SK-N-SH treated with all-trans-retinoic acid at 6 μM for 48 hours (cell line): ENCODE measurements around the gene ADCYAP1R1.

ENCODE experiments used
- ATAC-seq: fragments of 200-7000 bp; cut with Tn5 transposase; 3 replicates; pipeline ENCODE4 v1.9.1; 2020; ENCODE audit warnings: mild to moderate bottlenecking, moderate library complexity
- ARNTL ChIP-seq: fragments of 450-650 bp; formaldehyde crosslinking; IDR thresholded peaks from 2 replicates; pipeline ENCODE4 v1.5.0; 2020; ENCODE audit warnings: low read depth, mild to moderate bottlenecking, moderate library complexity, borderline replicate concordance
- BACH2 ChIP-seq: fragments of 250-450 bp; sonication (Bioruptor Pico); IDR thresholded peaks from 2 replicates; pipeline ENCODE4 v1.9.0; 2021; ENCODE audit warnings: mild to moderate bottlenecking, borderline replicate concordance
- CSRNP3 ChIP-seq: fragments of 250-450 bp; sonication (Bioruptor Pico); IDR thresholded peaks from 2 replicates; pipeline ENCODE4 v1.5.1; 2021; ENCODE audit warnings: mild to moderate bottlenecking, moderate library complexity
- ESRRG ChIP-seq: fragments of 250-450 bp; sonication (Bioruptor Pico); IDR thresholded peaks from 2 replicates; pipeline ENCODE4 v1.6.1; 2021; ENCODE audit warnings: mild to moderate bottlenecking
- GLIS3 ChIP-seq: fragments of 250-450 bp; sonication (Bioruptor Pico); IDR thresholded peaks from 2 replicates; pipeline ENCODE4 v1.5.0; 2020; ENCODE audit warnings: mild to moderate bottlenecking, moderate library complexity
- ISL1 ChIP-seq: fragments of 250-450 bp; sonication (Bioruptor Pico); IDR thresholded peaks from 2 replicates; pipeline ENCODE4 v2.1.2; 2022; ENCODE audit warnings: mild to moderate bottlenecking, moderate library complexity
- OSR1 ChIP-seq: fragments of 250-450 bp; sonication (Bioruptor Pico); IDR thresholded peaks from 2 replicates; pipeline ENCODE4 v1.8.0; 2022; ENCODE audit warnings: moderate library complexity, mild to moderate bottlenecking, inconsistent platforms
- PATZ1 ChIP-seq: fragments of 250-450 bp; sonication (Bioruptor Pico); IDR thresholded peaks from 2 replicates; pipeline ENCODE4 v1.8.0; 2020; ENCODE audit warnings: mild to moderate bottlenecking, moderate library complexity, borderline replicate concordance
- RARB ChIP-seq: fragments of 250-450 bp; sonication (Bioruptor Pico); IDR thresholded peaks from 2 replicates; pipeline ENCODE4 v1.8.0; 2021; ENCODE audit warnings: mild to moderate bottlenecking, moderate library complexity
- SNAI2 ChIP-seq: fragments of 250-450 bp; sonication (Bioruptor Pico); IDR thresholded peaks from 2 replicates; pipeline ENCODE4 v1.5.0; 2020; ENCODE audit warnings: mild to moderate bottlenecking, moderate library complexity
- TOX ChIP-seq: fragments of 250-450 bp; sonication (Bioruptor Pico); IDR thresholded peaks from 2 replicates; pipeline ENCODE4 v1.8.0; 2021; ENCODE audit warnings: mild to moderate bottlenecking, moderate library complexity, borderline replicate concordance
- ZC3H10 ChIP-seq: fragments of 250-450 bp; sonication (Bioruptor Pico); IDR thresholded peaks from 2 replicates; pipeline ENCODE4 v1.5.1; 2021; ENCODE audit warnings: mild to moderate bottlenecking, moderate library complexity
- ZFP3 ChIP-seq: fragments of 250-450 bp; sonication (Bioruptor Pico); IDR thresholded peaks from 2 replicates; pipeline ENCODE4 v1.5.0; 2020; ENCODE audit warnings: mild to moderate bottlenecking, moderate library complexity
- ZFP30 ChIP-seq: fragments of 450-650 bp; formaldehyde crosslinking; IDR thresholded peaks from 2 replicates; pipeline ENCODE4 v1.5.0; 2022; ENCODE audit warnings: mild to moderate bottlenecking, moderate library complexity
- ZNF565 ChIP-seq: fragments of 450-650 bp; formaldehyde crosslinking; conservative IDR thresholded peaks from 2 replicates; pipeline ENCODE4 v1.5.0; 2020; ENCODE audit warnings: low read depth, mild to moderate bottlenecking, moderate library complexity
- ZNF70 ChIP-seq: fragments of 450-650 bp; formaldehyde crosslinking; IDR thresholded peaks from 2 replicates; pipeline ENCODE4 v1.5.0; 2020; ENCODE audit warnings: mild to moderate bottlenecking, moderate library complexity
- ZNF8 ChIP-seq: fragments of 450-650 bp; formaldehyde crosslinking; IDR thresholded peaks from 2 replicates; pipeline ENCODE4 v1.5.0; 2020; ENCODE audit warnings: mild to moderate bottlenecking, moderate library complexity
- TF ChIP-seq, protein P1 (sequence below): fragments of 250-450 bp; sonication (Bioruptor Pico); IDR thresholded peaks from 2 replicates; pipeline ENCODE4 v1.5.0; 2020; ENCODE audit warnings: mild to moderate bottlenecking, moderate library complexity

The ADCYAP1R1 gene

DNA sequence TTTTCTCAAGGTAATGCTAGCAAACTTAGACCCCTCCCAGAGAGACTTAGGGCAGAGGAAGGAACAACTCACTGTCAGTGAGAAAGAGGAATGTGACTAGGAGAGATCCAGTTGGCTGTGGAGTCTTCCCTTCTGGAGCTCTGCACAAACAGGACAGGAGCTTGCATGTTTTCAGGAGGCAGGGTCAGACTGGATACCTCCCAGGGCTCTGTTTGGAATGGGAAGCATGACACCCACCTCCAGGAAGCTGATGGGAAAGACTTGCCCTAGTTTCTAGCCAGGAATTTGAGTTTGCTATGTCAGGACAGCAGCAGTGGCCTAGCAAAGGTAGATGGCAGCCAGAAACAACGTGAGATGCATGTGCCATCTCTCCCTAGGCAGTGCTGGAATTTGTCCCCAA, 47.7 kb upstream of the ADCYAP1R1 start:
- no peak for TF ChIP-seq ESRRG (CRISPR knock-in tag)
- no peak for TF ChIP-seq ZC3H10 (CRISPR knock-in tag)
- ATAC-seq = no peak

DNA sequence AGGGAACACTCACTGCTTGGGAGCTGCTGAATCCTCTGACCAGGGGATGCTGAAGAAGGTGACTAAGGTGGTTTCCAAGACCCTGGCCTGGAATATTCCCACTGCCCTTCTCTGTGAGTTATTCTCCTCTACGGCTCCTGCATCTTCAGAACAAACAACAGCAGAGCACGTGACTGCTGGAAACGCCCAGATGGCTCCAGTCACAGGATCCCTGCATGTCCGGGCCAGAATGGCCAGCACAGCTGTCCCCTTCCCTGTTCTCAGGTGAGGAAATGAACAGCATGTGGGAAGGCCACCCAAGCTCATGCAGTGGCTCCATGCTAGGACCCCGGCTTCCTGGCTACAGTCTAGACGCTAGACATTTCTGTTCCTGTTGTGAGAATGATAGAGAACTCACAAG, 45.3 kb upstream of the ADCYAP1R1 start:
- TF ChIP-seq CSRNP3 (CRISPR knock-in tag) (no peak), PATZ1 (no peak), ESRRG (CRISPR knock-in tag) (no peak), ISL1 (CRISPR knock-in tag) (no peak), ZC3H10 (CRISPR knock-in tag) (no peak), GLIS3 (CRISPR knock-in tag) (no peak), ZFP30 (CRISPR knock-in tag) (no peak), TOX (no peak), RARB (CRISPR knock-in tag) (no peak)
- no peak for ATAC-seq

DNA sequence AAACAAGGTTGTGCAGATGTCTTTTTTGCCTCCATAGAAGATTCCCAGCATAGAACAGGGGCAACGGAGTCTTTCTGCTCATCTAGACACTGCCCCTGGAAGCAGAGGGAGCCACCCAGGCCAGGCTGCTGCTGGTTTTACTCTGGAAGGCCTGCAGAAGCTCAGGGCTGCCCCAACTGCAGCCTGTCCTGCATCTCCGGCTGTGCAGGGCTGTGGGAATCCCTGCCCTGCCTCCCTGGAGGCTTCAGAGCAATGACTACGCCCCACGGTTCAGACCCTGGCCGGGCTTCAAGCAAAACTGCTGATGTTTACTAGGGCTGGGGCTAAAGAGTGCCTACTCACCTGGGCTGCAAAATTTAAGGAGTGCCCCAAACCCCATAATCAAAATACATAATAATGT, 44.5 kb upstream of the ADCYAP1R1 start:
- no peak for ATAC-seq
- TF ChIP-seq ISL1 (CRISPR knock-in tag) = no peak

DNA sequence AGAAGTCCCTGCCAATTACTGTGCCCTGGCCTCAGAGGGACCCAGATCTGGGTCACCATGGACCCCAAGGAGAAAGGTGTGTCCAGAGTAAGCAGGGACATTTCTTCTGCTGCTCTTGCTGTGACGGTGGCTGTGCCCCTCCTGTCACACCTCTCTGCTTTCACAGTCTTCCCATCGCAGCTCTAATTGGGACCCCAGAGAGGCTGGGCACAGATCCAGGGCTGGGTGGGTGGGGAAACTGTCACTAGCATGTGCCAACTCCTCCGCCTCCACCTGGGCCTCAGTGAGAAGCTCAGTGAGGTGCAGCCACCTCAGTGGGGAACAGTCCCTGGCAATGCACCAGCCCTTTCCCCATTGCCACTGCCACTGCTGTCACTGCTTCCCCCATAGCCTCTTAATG, 37.3 kb upstream of the ADCYAP1R1 start:
- ATAC-seq = no peak
- TF ChIP-seq, protein P1, sequence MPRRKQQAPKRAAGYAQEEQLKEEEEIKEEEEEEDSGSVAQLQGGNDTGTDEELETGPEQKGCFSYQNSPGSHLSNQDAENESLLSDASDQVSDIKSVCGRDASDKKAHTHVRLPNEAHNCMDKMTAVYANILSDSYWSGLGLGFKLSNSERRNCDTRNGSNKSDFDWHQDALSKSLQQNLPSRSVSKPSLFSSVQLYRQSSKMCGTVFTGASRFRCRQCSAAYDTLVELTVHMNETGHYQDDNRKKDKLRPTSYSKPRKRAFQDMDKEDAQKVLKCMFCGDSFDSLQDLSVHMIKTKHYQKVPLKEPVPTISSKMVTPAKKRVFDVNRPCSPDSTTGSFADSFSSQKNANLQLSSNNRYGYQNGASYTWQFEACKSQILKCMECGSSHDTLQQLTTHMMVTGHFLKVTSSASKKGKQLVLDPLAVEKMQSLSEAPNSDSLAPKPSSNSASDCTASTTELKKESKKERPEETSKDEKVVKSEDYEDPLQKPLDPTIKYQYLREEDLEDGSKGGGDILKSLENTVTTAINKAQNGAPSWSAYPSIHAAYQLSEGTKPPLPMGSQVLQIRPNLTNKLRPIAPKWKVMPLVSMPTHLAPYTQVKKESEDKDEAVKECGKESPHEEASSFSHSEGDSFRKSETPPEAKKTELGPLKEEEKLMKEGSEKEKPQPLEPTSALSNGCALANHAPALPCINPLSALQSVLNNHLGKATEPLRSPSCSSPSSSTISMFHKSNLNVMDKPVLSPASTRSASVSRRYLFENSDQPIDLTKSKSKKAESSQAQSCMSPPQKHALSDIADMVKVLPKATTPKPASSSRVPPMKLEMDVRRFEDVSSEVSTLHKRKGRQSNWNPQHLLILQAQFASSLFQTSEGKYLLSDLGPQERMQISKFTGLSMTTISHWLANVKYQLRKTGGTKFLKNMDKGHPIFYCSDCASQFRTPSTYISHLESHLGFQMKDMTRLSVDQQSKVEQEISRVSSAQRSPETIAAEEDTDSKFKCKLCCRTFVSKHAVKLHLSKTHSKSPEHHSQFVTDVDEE (CRISPR knock-in tag) = no peak
- TF ChIP-seq BACH2 (CRISPR knock-in tag) = no peak

GRCh38 chr7:31017032-31017675, 35.0 kb upstream of the ADCYAP1R1 start:
- no peak for TF ChIP-seq ZNF8
- TF ChIP-seq ZFP30 (CRISPR knock-in tag) = no peak
- no peak for TF ChIP-seq ISL1 (CRISPR knock-in tag)
- TF ChIP-seq TOX = no peak
- no peak for TF ChIP-seq ESRRG (CRISPR knock-in tag)
- no peak for TF ChIP-seq OSR1
- TF ChIP-seq ZFP3 (CRISPR knock-in tag) = no peak
- ATAC-seq = no peak

DNA sequence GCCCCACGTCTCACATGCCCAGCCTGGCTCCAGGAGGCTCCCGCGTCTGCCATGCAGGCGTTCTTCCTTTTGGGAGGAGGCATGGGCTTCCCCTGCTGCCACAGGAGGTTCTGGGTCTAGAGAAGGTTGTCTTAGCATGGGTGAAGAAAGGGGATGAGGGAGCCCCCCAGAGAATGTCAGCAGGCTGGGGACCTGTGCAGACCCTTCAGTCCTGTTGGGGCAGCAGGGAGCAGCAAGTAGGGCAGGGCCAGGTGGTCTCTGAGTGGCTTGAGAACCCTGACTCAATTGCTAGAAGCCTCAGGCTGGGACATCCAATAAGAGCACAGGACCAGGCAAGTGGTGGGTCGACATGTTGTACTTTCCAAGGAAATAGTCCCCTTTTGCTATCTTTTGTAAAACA, 34.4 kb upstream of the ADCYAP1R1 start:
- no peak for TF ChIP-seq ZNF70 (CRISPR knock-in tag)
- no peak for TF ChIP-seq SNAI2 (CRISPR knock-in tag)
- TF ChIP-seq ARNTL (CRISPR knock-in tag) = no peak
- no peak for TF ChIP-seq ZNF565 (CRISPR knock-in tag)

DNA sequence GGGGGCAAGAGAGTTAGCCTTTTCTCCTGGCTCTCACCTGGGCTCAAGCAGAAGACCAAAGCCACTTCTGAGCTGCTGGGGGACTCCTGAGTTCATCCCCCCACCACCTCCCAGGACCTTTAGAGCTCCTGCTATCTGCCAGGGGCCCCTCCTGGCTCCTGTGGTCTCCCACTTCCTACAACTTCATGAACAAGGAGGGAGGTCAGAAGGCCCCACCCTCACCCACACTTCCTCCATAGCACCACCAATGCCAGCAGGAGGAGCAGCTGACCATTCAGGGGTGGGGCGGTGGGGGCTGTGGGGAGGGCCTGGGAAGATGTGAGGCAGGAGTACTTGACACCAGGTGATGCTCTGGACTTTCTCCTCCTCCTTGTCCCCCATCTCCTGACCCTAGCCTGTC, 32.6 kb upstream of the ADCYAP1R1 start:
- no peak for ATAC-seq
- TF ChIP-seq RARB (CRISPR knock-in tag) = no peak
- no peak for TF ChIP-seq SNAI2 (CRISPR knock-in tag)
- TF ChIP-seq OSR1 = no peak
- no peak for TF ChIP-seq ESRRG (CRISPR knock-in tag)
- TF ChIP-seq, all 23 proteins: peak for 0

More for the DNA sequence above, 34.4 kb upstream of the ADCYAP1R1 start:
- no peak for ATAC-seq
